Body of pancreas (tissue), 4 donors: ENCODE data around the gene CD247. TPM values are rescaled to one million over a fixed set of nuclear protein-coding genes. Genes with fewer than 3 reads are reported as not detected.

Experiments used
- ATAC-seq: fragments of 150-250 bp; one replicate; pipeline ENCODE4 v1.9.1; 2016
- DNase-seq, 4 donors: peaks; one replicate each; pipeline ENCODE4 v3.0.0-alpha.2; 2019
- H3K27ac ChIP-seq, 4 donors: fragments of 200-600 bp; sonication (generic); 1 replicate in 3 of 4; 2 replicates in 1 of 4; pipeline versions ENCODE4 v1.5.1 to v1.6.1; 2016 to 2019; ENCODE audit warnings: mild to moderate bottlenecking in 1 of 4, mixed read lengths in 1 of 4, moderate library complexity in 1 of 4
- H3K27me3 ChIP-seq, 2 donors: fragments of 200-600 bp; sonication (generic); one replicate each; pipeline ENCODE4 v1.6.0; 2016; ENCODE audit warnings: mild to moderate bottlenecking in 1 of 2
- H3K36me3 ChIP-seq, 2 donors: fragments of 200-600 bp; sonication (generic); replicated peaks in 1 of 2; 2 replicates each; pipeline ENCODE4 v1.5.1; 2016; ENCODE audit warnings: low read depth in 2 of 2; ENCODE audit not compliant: insufficient read depth in 1 of 2
- H3K4me1 ChIP-seq: fragments of 200-600 bp; sonication (generic); one replicate; pipeline ENCODE4 v1.6.0; 2016
- H3K4me3 ChIP-seq, 2 donors: fragments of 200-600 bp; sonication (generic); 1 replicate in 1 of 2; 2 replicates in 1 of 2; pipeline ENCODE4 v1.5.1; 2016 to 2019
- H3K9me3 ChIP-seq, 3 donors: fragments of 200-600 bp; sonication (generic); 1 replicate in 2 of 3; 2 replicates in 1 of 3; pipeline ENCODE4 v1.5.1; 2016
- POLR2A ChIP-seq, 3 donors: fragments of 450-650 bp; IDR thresholded peaks; one replicate each; pipeline ENCODE4 v1.6.1; 2016; ENCODE audit warnings: antibody characterized with exemption in 3 of 3, mild to moderate bottlenecking in 2 of 3
- WGBS, 2 donors: methylation state at CpG; one replicate each; pipeline ENCODE4 v1.1.5; 2017; 5-methylcytosine and 5-hydroxymethylcytosine counted together
- intact Hi-C: fragments of 100-400 bp; cut with DNase I; formaldehyde crosslinking; loops from one replicate; pipeline ENCODE4 v1.15.1; 2023
- total RNA-seq, 2 donors: library from RNA; depleted of rRNA; stranded (reverse); fragments of >200 nt; gene quantifications; one replicate each; pipeline ENCODE4 v1.1.0, GENCODE V29; 2016
- TF ChIP-seq, protein P1 (sequence below), 7 experiments: fragments of 450-650 bp in 4 of 7; fragments of 200-600 bp in 3 of 7; sonication (generic) in 3 of 7; IDR thresholded peaks; one replicate each; pipeline ENCODE4 v1.5.1; 2016 to 2019; ENCODE audit warnings: antibody characterized with exemption in 7 of 7

CD247 gene
- total RNA-seq, 2 donors from 2014 or later, result 2.3 to 3.3 TPM

- no peaks in the 10 kb centered on the region for H3K36me3 ChIP-seq
- H3K4me3 ChIP-seq, result no peak overlapping the region
- 89 to 90% methylated on average over 8 to 10 of the region's 10 CpGs for WGBS, 2 donors
- H3K9me3 ChIP-seq, result no peaks in the 10 kb centered on the region
- TF ChIP-seq, protein P1, sequence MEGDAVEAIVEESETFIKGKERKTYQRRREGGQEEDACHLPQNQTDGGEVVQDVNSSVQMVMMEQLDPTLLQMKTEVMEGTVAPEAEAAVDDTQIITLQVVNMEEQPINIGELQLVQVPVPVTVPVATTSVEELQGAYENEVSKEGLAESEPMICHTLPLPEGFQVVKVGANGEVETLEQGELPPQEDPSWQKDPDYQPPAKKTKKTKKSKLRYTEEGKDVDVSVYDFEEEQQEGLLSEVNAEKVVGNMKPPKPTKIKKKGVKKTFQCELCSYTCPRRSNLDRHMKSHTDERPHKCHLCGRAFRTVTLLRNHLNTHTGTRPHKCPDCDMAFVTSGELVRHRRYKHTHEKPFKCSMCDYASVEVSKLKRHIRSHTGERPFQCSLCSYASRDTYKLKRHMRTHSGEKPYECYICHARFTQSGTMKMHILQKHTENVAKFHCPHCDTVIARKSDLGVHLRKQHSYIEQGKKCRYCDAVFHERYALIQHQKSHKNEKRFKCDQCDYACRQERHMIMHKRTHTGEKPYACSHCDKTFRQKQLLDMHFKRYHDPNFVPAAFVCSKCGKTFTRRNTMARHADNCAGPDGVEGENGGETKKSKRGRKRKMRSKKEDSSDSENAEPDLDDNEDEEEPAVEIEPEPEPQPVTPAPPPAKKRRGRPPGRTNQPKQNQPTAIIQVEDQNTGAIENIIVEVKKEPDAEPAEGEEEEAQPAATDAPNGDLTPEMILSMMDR (IDR thresholded peaks at IDR 0.05), result no peak
- no peak for TF ChIP-seq POLR2A (IDR thresholded peaks at IDR 0.05)
- H3K4me1 ChIP-seq, result no peaks in the 10 kb centered on the region
- no peak overlapping the region for H3K27ac ChIP-seq
- intact Hi-C loops, result no loop called here
- H3K27me3 ChIP-seq, result no peaks in the 10 kb centered on the region
- no peak for DNase-seq
- no peak for ATAC-seq
These were observed 87.5 kb downstream of the CD247 start for GRCh38 chr1:167430849-167431242.

GRCh38 chr1:167430134-167430848 lies 88.0 kb downstream of the CD247 start:
- ATAC-seq (no peak), DNase-seq (no peak)
- Histone ChIP-seq H3K4me1 (no peaks in the 10 kb centered on the region), H3K27ac (no peak overlapping the region), H3K27me3 (no peaks in the 10 kb centered on the region), H3K4me3 (no peak overlapping the region), H3K36me3 (no peaks in the 10 kb centered on the region), H3K9me3 (no peaks in the 10 kb centered on the region)
- TF ChIP-seq POLR2A (IDR thresholded peaks at IDR 0.05), result no peak
- TF ChIP-seq, protein P1 (IDR thresholded peaks at IDR 0.05), result no peak
- intact Hi-C loops, result no loop called here
- WGBS, 2 donors, result 84 to 87% methylated on average over 17 of the region's 17 CpGs

GRCh38 chr1:167429612-167430011 lies 88.7 kb downstream of the CD247 start:
- DNase-seq (no peak), ATAC-seq (no peak)
- no peaks in the 10 kb centered on the region for H3K4me1 ChIP-seq
- no peaks in the 10 kb centered on the region for H3K36me3 ChIP-seq
- WGBS, 2 donors, result 46 to 58% methylated on average over 2 of the region's 2 CpGs
- intact Hi-C loops, result no loop called here
- no peaks in the 10 kb centered on the region for H3K9me3 ChIP-seq
- TF ChIP-seq POLR2A (IDR thresholded peaks at IDR 0.05), result no peak
- no peak overlapping the region for H3K4me3 ChIP-seq
- H3K27ac ChIP-seq, result no peak overlapping the region
- no peaks in the 10 kb centered on the region for H3K27me3 ChIP-seq

GRCh38 chr1:167428395-167428794 lies 89.9 kb downstream of the CD247 start:
- Histone ChIP-seq H3K4me3 (no peak overlapping the region), H3K27me3 (no peaks in the 10 kb centered on the region), H3K36me3 (no peaks in the 10 kb centered on the region), H3K27ac (peak overlapping the region in 1 of 4 donors; percentile 36), H3K4me1 (no peaks in the 10 kb centered on the region), H3K9me3 (no peaks in the 10 kb centered on the region)
- WGBS, 2 donors, result 59 to 72% methylated on average over 2 of the region's 2 CpGs
- ATAC-seq (no peak), DNase-seq (no peak)
- no peak for TF ChIP-seq POLR2A (IDR thresholded peaks at IDR 0.05)
- TF ChIP-seq, protein P1 (IDR thresholded peaks at IDR 0.05), result no peak
- intact Hi-C loops, result no loop called here

DNA sequence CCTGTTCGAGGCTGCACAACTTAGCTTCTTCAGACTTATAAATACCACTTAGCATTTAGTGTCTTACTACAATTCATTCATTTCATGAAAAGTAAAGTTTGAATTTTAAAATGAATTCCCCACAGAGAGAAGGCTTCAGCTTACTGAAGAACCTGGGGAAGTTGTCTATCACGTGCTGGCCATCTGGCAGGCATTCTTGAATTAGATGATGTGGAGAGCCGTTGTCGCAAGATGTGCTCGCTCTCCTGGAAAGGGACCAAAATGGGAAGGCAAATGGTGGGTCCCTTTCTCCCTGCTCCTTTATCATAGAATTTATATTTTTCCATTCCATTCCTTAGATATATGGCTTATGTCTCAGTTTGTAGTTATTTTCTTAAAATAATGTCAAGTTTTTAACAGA lies 90.5 kb downstream of the CD247 start:
- Histone ChIP-seq H3K9me3 (no peaks in the 10 kb centered on the region), H3K4me1 (no peaks in the 10 kb centered on the region), H3K27me3 (no peaks in the 10 kb centered on the region), H3K27ac (no peak overlapping the region), H3K4me3 (no peak overlapping the region), H3K36me3 (no peaks in the 10 kb centered on the region)
- intact Hi-C loops, result no loop called here
- TF ChIP-seq POLR2A (IDR thresholded peaks at IDR 0.05), result no peak
- TF ChIP-seq, protein P1 (IDR thresholded peaks at IDR 0.05), result no peak
- DNase-seq (no peak), ATAC-seq (no peak)
- 80 to 98% methylated on average over 5 of the region's 5 CpGs for WGBS, 2 donors
